ENCODE measurements around the gene MIA2.

DNA sequence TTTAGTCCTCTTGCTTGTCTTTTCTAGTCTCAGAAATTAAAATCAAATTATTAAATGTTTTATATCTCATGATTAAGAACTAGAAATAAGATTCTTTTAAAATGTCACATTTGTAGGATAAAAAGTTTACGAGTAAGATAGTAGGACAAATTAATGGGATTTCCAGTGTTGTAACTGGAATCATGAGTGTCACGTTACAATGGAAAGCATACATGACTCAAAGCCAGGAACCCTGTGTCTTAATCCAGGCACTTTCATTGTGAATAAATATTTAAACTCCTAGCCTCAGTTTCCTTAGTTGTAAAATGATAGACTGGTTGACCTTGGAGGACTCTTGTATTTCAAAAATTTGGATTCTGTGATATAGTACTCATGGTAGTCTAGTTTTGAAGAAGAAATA, 84.9 kb downstream of the MIA2 start:
- no peak for TF ChIP-seq EZH2 (IDR thresholded peaks at IDR 0.05; ENCODE audit: low read depth)
- TF ChIP-seq, protein P1, sequence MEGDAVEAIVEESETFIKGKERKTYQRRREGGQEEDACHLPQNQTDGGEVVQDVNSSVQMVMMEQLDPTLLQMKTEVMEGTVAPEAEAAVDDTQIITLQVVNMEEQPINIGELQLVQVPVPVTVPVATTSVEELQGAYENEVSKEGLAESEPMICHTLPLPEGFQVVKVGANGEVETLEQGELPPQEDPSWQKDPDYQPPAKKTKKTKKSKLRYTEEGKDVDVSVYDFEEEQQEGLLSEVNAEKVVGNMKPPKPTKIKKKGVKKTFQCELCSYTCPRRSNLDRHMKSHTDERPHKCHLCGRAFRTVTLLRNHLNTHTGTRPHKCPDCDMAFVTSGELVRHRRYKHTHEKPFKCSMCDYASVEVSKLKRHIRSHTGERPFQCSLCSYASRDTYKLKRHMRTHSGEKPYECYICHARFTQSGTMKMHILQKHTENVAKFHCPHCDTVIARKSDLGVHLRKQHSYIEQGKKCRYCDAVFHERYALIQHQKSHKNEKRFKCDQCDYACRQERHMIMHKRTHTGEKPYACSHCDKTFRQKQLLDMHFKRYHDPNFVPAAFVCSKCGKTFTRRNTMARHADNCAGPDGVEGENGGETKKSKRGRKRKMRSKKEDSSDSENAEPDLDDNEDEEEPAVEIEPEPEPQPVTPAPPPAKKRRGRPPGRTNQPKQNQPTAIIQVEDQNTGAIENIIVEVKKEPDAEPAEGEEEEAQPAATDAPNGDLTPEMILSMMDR (conservative IDR thresholded peaks at IDR 0.05) = no peak
